ENCODE results near the gene HORMAD2. TPM values are rescaled to one million over a fixed set of nuclear protein-coding genes. Genes with fewer than 3 reads are reported as not detected.

HORMAD2 gene
- polyA plus RNA-seq, 1 of the 3 experiments (the other 2 are of a cell fraction), result not detected

DNA sequence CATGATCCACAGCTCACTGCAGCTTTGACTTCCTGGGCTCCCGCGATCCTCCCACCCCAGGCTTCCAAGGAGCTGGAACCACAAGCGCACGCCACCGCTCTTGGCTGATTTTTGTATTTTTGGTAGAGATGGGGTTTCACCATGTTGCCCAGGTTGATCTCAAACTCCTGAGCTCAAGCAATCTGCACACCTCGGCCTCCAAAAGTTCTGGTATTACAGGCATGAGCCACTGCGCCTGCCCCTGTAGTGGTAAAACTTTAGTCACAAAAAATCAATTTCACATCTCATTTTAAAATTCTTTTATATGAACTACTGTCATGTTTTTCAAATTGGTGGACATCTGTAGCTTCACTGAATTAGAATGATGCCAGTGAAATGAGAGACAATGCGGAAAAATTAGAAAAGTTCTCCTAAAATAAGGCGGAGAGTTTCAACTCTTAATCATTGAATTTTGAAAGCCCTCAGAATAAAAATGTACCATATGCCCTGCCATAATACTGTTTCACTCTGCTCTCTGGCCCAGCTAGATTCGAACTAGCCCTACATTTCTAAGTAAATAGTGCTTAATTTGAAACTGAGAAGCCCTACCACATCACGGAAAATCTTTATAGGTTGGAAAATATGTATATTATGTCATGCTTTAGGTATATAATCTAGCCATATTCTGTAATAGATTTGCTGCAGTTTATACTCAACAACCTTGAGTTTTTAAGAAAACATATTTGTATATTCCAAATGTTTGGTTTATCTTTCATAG lies 78.7 kb downstream of the HORMAD2 start:
- no peak overlapping the region for H2AFZ ChIP-seq (ENCODE audit: low read depth)
- H3K27ac ChIP-seq (ENCODE audit: low read depth in 2 of 2, low read length in 1 of 2), result no peak overlapping the region
- no peaks in the 10 kb centered on the region for H3K79me2 ChIP-seq (ENCODE audit: insufficient read depth)

GRCh38 chr22:30159561-30160353 lies 79.5 kb downstream of the HORMAD2 start:
- no peaks in the 10 kb centered on the region for H3K9me3 ChIP-seq
- TF ChIP-seq GABPA (IDR thresholded peaks at IDR 0.05; ENCODE audit: low read depth), result no peak
- TF ChIP-seq, protein P1, sequence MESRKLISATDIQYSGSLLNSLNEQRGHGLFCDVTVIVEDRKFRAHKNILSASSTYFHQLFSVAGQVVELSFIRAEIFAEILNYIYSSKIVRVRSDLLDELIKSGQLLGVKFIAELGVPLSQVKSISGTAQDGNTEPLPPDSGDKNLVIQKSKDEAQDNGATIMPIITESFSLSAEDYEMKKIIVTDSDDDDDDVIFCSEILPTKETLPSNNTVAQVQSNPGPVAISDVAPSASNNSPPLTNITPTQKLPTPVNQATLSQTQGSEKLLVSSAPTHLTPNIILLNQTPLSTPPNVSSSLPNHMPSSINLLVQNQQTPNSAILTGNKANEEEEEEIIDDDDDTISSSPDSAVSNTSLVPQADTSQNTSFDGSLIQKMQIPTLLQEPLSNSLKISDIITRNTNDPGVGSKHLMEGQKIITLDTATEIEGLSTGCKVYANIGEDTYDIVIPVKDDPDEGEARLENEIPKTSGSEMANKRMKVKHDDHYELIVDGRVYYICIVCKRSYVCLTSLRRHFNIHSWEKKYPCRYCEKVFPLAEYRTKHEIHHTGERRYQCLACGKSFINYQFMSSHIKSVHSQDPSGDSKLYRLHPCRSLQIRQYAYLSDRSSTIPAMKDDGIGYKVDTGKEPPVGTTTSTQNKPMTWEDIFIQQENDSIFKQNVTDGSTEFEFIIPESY (IDR thresholded peaks at IDR 0.05; ENCODE audit: borderline replicate concordance, low read depth), result no peak
- no peak for TF ChIP-seq EZH2phosphoT487 (IDR thresholded peaks at IDR 0.05; ENCODE audit: borderline replicate concordance, low read depth)
- no peak for TF ChIP-seq EP300 (IDR thresholded peaks at IDR 0.05; ENCODE audit: borderline replicate concordance in 1 of 2, low read depth in 1 of 2, low read length in 1 of 2)
- no peak for DNase-seq
- 79% methylated on average over 2 of the region's 2 CpGs for WGBS (ENCODE audit: low lambda C conversion rate)
- no peak overlapping the region for H3K27ac ChIP-seq (ENCODE audit: low read depth in 2 of 2, low read length in 1 of 2)
- no peak overlapping the region for H3K9ac ChIP-seq
- H3F3A ChIP-seq (replicated peaks; ENCODE audit: insufficient read depth), result peaks cover 3% of the 10 kb centered on the region
- H3K79me2 ChIP-seq (ENCODE audit: insufficient read depth), result no peaks in the 10 kb centered on the region
- ChIA-PET CTCF (no interaction called here), POLR2A (no interaction called here)
- H3K4me3 ChIP-seq (ENCODE audit: low read depth in 2 of 2, low read length in 1 of 2), result no peak overlapping the region
- H3K4me1 ChIP-seq (ENCODE audit: control insufficient read depth in 1 of 2, insufficient read depth in 2 of 2, low read depth in 1 of 2, low read length in 1 of 2), result no peaks in the 10 kb centered on the region
- no peak overlapping the region for H2AFZ ChIP-seq (ENCODE audit: low read depth)
- H3K36me3 ChIP-seq (replicated peaks in 1 of 2; ENCODE audit: control insufficient read depth in 1 of 2, insufficient read depth in 2 of 2, low read length in 1 of 2), result no peaks in the 10 kb centered on the region
- H4K20me1 ChIP-seq (ENCODE audit: insufficient read depth), result no peaks in the 10 kb centered on the region
- H3K27me3 ChIP-seq (ENCODE audit: insufficient read depth), result no peaks in the 10 kb centered on the region
- H3K9me2 ChIP-seq, result no peaks in the 10 kb centered on the region
- no peak overlapping the region for H3K4me2 ChIP-seq

More for the DNA sequence above, 78.7 kb downstream of the HORMAD2 start:
- WGBS (ENCODE audit: low lambda C conversion rate), result 89% methylated on average over 11 of the region's 11 CpGs
- CTCF ChIA-PET, result no interaction called here
- Histone ChIP-seq H3K36me3 (replicated peaks in 1 of 2; ENCODE audit: control insufficient read depth in 1 of 2, insufficient read depth in 2 of 2, low read length in 1 of 2) (no peaks in the 10 kb centered on the region), H3K27me3 (ENCODE audit: insufficient read depth) (no peaks in the 10 kb centered on the region), H3K9ac (no peak overlapping the region), H3K4me1 (ENCODE audit: control insufficient read depth in 1 of 2, insufficient read depth in 2 of 2, low read depth in 1 of 2, low read length in 1 of 2) (no peaks in the 10 kb centered on the region), H4K20me1 (ENCODE audit: insufficient read depth) (no peaks in the 10 kb centered on the region), H3K4me3 (ENCODE audit: low read depth in 2 of 2, low read length in 1 of 2) (no peak overlapping the region), H3K9me3 (no peaks in the 10 kb centered on the region), H3F3A (replicated peaks; ENCODE audit: insufficient read depth) (peaks cover 3% of the 10 kb centered on the region), H3K9me2 (no peaks in the 10 kb centered on the region), H3K4me2 (no peak overlapping the region)
- no peak for DNase-seq
- no peak for TF ChIP-seq RAD21 (IDR thresholded peaks at IDR 0.05; ENCODE audit: low read length)
- TF ChIP-seq JUND (IDR thresholded peaks at IDR 0.05), result no peak
- TF ChIP-seq FOXJ3 (CRISPR knock-in tag; IDR thresholded peaks at IDR 0.05), result no peak
- TF ChIP-seq, protein P2, sequence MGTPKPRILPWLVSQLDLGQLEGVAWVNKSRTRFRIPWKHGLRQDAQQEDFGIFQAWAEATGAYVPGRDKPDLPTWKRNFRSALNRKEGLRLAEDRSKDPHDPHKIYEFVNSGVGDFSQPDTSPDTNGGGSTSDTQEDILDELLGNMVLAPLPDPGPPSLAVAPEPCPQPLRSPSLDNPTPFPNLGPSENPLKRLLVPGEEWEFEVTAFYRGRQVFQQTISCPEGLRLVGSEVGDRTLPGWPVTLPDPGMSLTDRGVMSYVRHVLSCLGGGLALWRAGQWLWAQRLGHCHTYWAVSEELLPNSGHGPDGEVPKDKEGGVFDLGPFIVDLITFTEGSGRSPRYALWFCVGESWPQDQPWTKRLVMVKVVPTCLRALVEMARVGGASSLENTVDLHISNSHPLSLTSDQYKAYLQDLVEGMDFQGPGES (IDR thresholded peaks at IDR 0.05; ENCODE audit: low read depth, low read length), result no peak
- TF ChIP-seq TAF1 (IDR thresholded peaks at IDR 0.05; ENCODE audit: borderline replicate concordance, low read depth, low read length), result no peak
- TF ChIP-seq RXRA (IDR thresholded peaks at IDR 0.05; ENCODE audit: borderline replicate concordance, low read depth), result no peak
- TF ChIP-seq RCOR1 (IDR thresholded peaks at IDR 0.05; ENCODE audit: low read length), result no peak
- no peak for TF ChIP-seq SIN3A (IDR thresholded peaks at IDR 0.05; ENCODE audit: borderline replicate concordance, low read depth, low read length)
- no peak for TF ChIP-seq RFX5 (IDR thresholded peaks at IDR 0.05; ENCODE audit: low read length)
- TF ChIP-seq, protein P1 (IDR thresholded peaks at IDR 0.05; ENCODE audit: borderline replicate concordance, low read depth), result no peak
- TF ChIP-seq MEF2A (IDR thresholded peaks at IDR 0.05; ENCODE audit: borderline replicate concordance, low read depth), result no peak
- TF ChIP-seq GATA2 (CRISPR knock-in tag; IDR thresholded peaks at IDR 0.05), result no peak
- TF ChIP-seq SMC3 (IDR thresholded peaks at IDR 0.05; ENCODE audit: low read depth, low read length), result no peak
- TF ChIP-seq, protein P3, sequence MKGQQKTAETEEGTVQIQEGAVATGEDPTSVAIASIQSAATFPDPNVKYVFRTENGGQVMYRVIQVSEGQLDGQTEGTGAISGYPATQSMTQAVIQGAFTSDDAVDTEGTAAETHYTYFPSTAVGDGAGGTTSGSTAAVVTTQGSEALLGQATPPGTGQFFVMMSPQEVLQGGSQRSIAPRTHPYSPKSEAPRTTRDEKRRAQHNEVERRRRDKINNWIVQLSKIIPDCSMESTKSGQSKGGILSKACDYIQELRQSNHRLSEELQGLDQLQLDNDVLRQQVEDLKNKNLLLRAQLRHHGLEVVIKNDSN (IDR thresholded peaks at IDR 0.05; ENCODE audit: borderline replicate concordance, low read depth), result no peak
- POLR2A ChIA-PET, result no interaction called here
